Heart left ventricle (tissue), 16 donors: ENCODE data around the gene CBLC. TPM values are rescaled to one million over a fixed set of nuclear protein-coding genes. Genes with fewer than 3 reads are reported as not detected.

Experiments used
- ATAC-seq, 4 donors: fragments of 200-7000 bp; cut with Tn5 transposase; one replicate each; pipeline ENCODE4 v1.9.1; 2020 to 2022; ENCODE audit warnings: moderate library complexity in 4 of 4, mild to moderate bottlenecking in 3 of 4, moderate number of reproducible peaks in 1 of 4
- DNase-seq, 5 donors: peaks; one replicate each; pipeline ENCODE4 v3.0.0-alpha.2; 2020
- H3K27ac ChIP-seq, 12 donors: fragments of 200-600 bp; sonication (generic) in 4 of 12; one replicate each; pipeline versions ENCODE4 v1.5.0 to v1.8.0; 2016 to 2022; ENCODE audit warnings: mild to moderate bottlenecking in 2 of 12
- H3K27me3 ChIP-seq, 9 donors: fragments of 200-600 bp; sonication (generic) in 2 of 9; one replicate each; pipeline versions ENCODE4 v1.5.1 to v1.8.0; 2016 to 2022; ENCODE audit warnings: mild to moderate bottlenecking in 3 of 9
- H3K36me3 ChIP-seq, 9 donors: fragments of 200-600 bp; sonication (generic) in 2 of 9; one replicate each; pipeline versions ENCODE4 v1.5.0 to v1.8.0; 2018 to 2022; ENCODE audit warnings: mild to moderate bottlenecking in 2 of 9
- H3K4me1 ChIP-seq, 12 donors: fragments of 200-600 bp; sonication (generic) in 4 of 12; one replicate each; pipeline versions ENCODE4 v1.5.0 to v1.8.0; 2016 to 2022; ENCODE audit warnings: mild to moderate bottlenecking in 3 of 12
- H3K4me3 ChIP-seq, 12 donors: fragments of 200-600 bp; sonication (generic) in 4 of 12; one replicate each; pipeline versions ENCODE4 v1.5.0 to v1.8.0; 2017 to 2022; ENCODE audit warnings: mild to moderate bottlenecking in 9 of 12, moderate library complexity in 4 of 12
- H3K9me3 ChIP-seq, 12 donors: fragments of 200-600 bp; sonication (generic) in 4 of 12; one replicate each; pipeline versions ENCODE4 v1.5.0 to v1.8.0; 2016 to 2022; ENCODE audit warnings: mild to moderate bottlenecking in 1 of 12
- POLR2A ChIP-seq, 2 donors: fragments of 450-650 bp; IDR thresholded peaks; one replicate each; pipeline ENCODE4 v1.6.1; 2017; ENCODE audit warnings: antibody characterized with exemption in 2 of 2, mild to moderate bottlenecking in 2 of 2, moderate library complexity in 2 of 2
- WGBS, 4 donors: extraction: QIAGEN DNeasy Blood & Tissue Kit in 2 of 4; methylation state at CpG; one replicate each; pipeline versions ENCODE4 v1.1.5 to v1.1.7; 2013 to 2018; 5-methylcytosine and 5-hydroxymethylcytosine counted together
- intact Hi-C, 10 donors: fragments of 100-400 bp; cut with DNase I; formaldehyde crosslinking; loops; one replicate each; pipeline versions ENCODE4 v1.11.1 to v1.14.2; 2022
- polyA plus RNA-seq, 2 donors: library from polyadenylated mRNA; stranded (reverse); fragments of 200-250 nt; gene quantifications; one replicate each; pipeline ENCODE4 v1.2.3, GENCODE V29; 2013
- total RNA-seq, 9 donors: library from RNA; depleted of rRNA in 2 of 9; stranded (reverse); fragments of >200 nt in 2 of 9; fragmentation: NEBNext Ultra II Directional in 3 of 9; extraction: Animal tissue kit (Norgen Biotek cat#: 25700) in 3 of 9; gene quantifications; one replicate each; pipeline versions ENCODE4 v1.1.0 to v1.2.4, GENCODE V29; 2016 to 2023
- TF ChIP-seq, protein P1 (sequence below), 12 donors: fragments of 200-600 bp; sonication (generic) in 4 of 12; IDR thresholded peaks; one replicate each; pipeline versions ENCODE4 v1.5.0 to v1.8.0; 2018 to 2022; ENCODE audit warnings: antibody characterized with exemption in 12 of 12, mild to moderate bottlenecking in 5 of 12
- donor health status: ischemic (EF 13 %, LVEDD 7.1; RV severe dilation, severe dysfunction).
- donor health status: healthy with polysubstance abuse.
- donor health status: DM: no; HTN: yes; CAD: no.
- donor health status: DM: no; HTN: no; CAD: no.
- donor health status: ischemic (EF 25% LVEDD 6.9; RV normal size, moderate dysfunction).
- donor health status: ischemic (EF 25% LVEDD 5.7; RV mildly dilated, moderate dysfunction).
- donor health status: healthy.
- donor health status: DM: yes; HTN: yes; CAD: no.
- donor health status: ischemic (EF 35%, LVEDD 5.7; RV mildly dilated, moderate dysfunction).
- donor health status: nonischemic (EF 11% LVEDD 7.7; RV severe dilation, severe dysfunction).
- donor health status: DM: yes; HTN: yes; CAD: no.
- donor health status: PGD.
- donor health status: ischemic (EF 29% LVEDD 5.4; RV normal size, mild dysfunction).
- donor health status: nonischemic (EF 23%, LVEDD 6.1; RV moderate dilation, normal function).

The CBLC gene
- total and polyA plus RNA-seq, 11 donors = 0.04 TPM; not detected in 10

DNA sequence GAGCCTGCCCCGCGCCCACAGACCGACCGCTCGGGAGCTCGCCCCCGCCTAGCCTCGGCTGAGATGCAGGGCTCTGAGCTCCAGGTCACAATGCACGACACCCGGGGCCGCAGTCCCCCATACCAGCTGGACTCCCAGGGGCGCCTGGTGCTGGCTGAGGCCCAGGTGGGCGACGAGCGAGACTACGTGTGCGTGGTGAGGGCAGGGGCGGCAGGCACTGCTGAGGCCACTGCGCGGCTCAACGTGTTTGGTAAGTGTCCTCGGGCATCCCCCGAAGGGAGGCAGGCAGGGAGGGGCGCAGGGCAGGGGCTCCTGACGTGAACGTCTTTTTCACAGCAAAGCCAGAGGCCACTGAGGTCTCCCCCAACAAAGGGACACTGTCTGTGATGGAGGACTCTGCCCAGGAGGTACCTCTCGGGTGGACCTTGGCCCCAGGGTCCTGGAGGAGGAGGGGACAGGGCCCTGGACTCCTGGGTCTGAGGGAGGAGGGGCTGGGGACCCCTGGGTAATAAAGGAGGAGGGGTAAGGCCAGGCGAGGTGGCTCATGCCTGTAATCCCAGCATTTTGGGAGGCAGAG lies 34.5 kb downstream of the CBLC start:
- Histone ChIP-seq H3K27me3 (peaks cover 0 to 8% (median 0%) of the 10 kb centered on the region in 9 donors), H3K27ac (peak overlapping the region in 1 of 12 donors; percentile 19), H3K9me3 (no peaks in the 10 kb centered on the region), H3K4me1 (peaks cover 0 to 50% (median 22%) of the 10 kb centered on the region in 12 donors), H3K4me3 (no peak overlapping the region), H3K36me3 (peaks cover 0 to 49% (median 27%) of the 10 kb centered on the region in 9 donors)
- TF ChIP-seq, protein P1, sequence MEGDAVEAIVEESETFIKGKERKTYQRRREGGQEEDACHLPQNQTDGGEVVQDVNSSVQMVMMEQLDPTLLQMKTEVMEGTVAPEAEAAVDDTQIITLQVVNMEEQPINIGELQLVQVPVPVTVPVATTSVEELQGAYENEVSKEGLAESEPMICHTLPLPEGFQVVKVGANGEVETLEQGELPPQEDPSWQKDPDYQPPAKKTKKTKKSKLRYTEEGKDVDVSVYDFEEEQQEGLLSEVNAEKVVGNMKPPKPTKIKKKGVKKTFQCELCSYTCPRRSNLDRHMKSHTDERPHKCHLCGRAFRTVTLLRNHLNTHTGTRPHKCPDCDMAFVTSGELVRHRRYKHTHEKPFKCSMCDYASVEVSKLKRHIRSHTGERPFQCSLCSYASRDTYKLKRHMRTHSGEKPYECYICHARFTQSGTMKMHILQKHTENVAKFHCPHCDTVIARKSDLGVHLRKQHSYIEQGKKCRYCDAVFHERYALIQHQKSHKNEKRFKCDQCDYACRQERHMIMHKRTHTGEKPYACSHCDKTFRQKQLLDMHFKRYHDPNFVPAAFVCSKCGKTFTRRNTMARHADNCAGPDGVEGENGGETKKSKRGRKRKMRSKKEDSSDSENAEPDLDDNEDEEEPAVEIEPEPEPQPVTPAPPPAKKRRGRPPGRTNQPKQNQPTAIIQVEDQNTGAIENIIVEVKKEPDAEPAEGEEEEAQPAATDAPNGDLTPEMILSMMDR (IDR thresholded peaks at IDR 0.05) = no peak
- no peak for TF ChIP-seq POLR2A (IDR thresholded peaks at IDR 0.05)
- ATAC-seq = no peak
- DNase-seq = no peak
- 88 to 93% (median 92%) methylated on average over 26 to 28 of the region's 28 CpGs for WGBS, 4 donors
- intact Hi-C loops = no loop called here

DNA sequence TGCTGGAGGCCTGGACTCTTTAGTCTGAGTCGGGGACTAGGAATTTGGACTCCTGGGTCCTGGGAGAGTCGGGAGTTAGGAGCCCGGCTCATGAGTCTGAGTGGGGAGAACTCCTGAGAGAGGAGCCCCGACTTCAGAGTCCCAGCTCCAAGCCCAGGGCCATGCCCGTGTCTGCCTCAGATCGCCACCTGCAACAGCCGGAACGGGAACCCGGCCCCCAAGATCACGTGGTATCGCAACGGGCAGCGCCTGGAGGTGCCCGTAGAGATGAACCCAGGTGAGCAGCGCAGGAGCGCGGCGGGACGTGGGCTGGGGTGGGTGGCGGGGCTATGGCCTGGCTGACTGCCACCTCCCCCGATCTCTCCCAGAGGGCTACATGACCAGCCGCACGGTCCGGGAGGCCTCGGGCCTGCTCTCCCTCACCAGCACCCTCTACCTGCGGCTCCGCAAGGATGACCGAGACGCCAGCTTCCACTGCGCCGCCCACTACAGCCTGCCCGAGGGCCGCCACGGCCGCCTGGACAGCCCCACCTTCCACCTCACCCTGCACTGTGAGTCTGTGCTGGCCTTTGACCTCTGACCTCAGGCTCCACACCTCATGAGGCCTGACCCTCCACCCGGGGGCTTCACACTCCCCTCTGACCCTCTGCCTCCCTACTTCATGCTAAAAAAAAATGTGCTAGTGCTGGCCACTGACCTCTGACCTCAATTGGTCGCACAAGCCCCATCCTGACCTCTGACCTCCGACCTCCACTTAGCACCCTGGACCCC lies 35.6 kb downstream of the CBLC start:
- intact Hi-C loops = no loop called here
- WGBS, 4 donors = 77 to 87% (median 84%) methylated on average over 35 to 38 of the region's 38 CpGs
- Histone ChIP-seq H3K9me3 (no peaks in the 10 kb centered on the region), H3K27ac (no peak overlapping the region), H3K36me3 (peaks cover 0 to 49% (median 27%) of the 10 kb centered on the region in 9 donors), H3K4me3 (no peak overlapping the region), H3K4me1 (peaks cover 0 to 40% (median 18%) of the 10 kb centered on the region in 12 donors), H3K27me3 (peaks cover 0 to 8% (median 0%) of the 10 kb centered on the region in 9 donors)
- TF ChIP-seq, protein P1 (IDR thresholded peaks at IDR 0.05) = no peak
- no peak for TF ChIP-seq POLR2A (IDR thresholded peaks at IDR 0.05)
- DNase-seq (no peak), ATAC-seq (no peak)

DNA sequence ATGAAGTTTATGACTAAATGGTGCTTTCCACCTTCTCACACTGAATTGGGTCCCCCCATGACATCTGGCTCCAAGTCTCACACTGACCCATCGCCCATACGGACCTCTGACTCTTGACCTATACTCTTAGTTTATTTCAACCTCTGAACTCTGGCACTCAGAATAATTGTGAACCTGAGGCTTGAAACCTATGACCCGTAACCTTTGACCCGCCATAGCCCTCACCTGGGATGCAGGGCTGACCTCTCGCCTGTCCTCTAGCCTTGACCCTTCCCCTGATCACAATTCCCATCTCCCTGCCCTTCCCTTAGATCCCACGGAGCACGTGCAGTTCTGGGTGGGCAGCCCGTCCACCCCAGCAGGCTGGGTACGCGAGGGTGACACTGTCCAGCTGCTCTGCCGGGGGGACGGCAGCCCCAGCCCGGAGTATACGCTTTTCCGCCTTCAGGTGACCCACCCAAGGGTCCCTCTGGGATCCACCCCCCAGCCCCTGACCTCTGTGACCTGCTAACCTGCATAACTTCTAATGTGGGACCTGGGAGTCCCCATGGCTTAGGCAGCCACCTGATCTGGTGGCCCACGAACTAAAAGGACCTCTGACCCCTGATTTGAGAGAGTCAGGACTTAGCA lies 36.3 kb downstream of the CBLC start:
- DNase-seq (no peak), ATAC-seq (no peak)
- peaks cover 0 to 54% (median 27%) of the 10 kb centered on the region in 9 donors for H3K36me3 ChIP-seq
- TF ChIP-seq, protein P1 (IDR thresholded peaks at IDR 0.05) = no peak
- no peak for TF ChIP-seq POLR2A (IDR thresholded peaks at IDR 0.05)
- no peak overlapping the region for H3K27ac ChIP-seq
- H3K9me3 ChIP-seq = no peaks in the 10 kb centered on the region
- peaks cover 0 to 6% (median 0%) of the 10 kb centered on the region in 9 donors for H3K27me3 ChIP-seq
- H3K4me1 ChIP-seq = peaks cover 0 to 36% (median 13%) of the 10 kb centered on the region in 12 donors
- WGBS, 4 donors = 88 to 91% (median 90%) methylated on average over 14 to 16 of the region's 16 CpGs
- H3K4me3 ChIP-seq = no peak overlapping the region
- intact Hi-C loops = no loop called here

DNA sequence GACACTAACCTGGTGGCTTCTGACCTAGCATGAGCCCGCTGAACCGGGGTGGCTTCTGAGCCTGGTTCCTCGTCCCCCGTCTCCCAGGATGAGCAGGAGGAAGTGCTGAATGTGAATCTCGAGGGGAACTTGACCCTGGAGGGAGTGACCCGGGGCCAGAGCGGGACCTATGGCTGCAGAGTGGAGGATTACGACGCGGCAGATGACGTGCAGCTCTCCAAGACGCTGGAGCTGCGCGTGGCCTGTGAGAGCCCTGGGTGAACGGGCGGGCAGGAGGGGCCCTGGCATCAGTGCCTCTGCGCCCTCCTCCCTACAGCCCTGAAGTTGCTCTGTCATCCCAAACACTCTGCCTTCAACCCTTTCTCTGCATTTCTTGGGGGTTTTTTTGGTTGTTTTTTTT lies 36.8 kb downstream of the CBLC start:
- DNase-seq (no peak), ATAC-seq (no peak)
- peaks cover 0 to 30% (median 8%) of the 10 kb centered on the region in 12 donors for H3K4me1 ChIP-seq
- H3K27me3 ChIP-seq = no peaks in the 10 kb centered on the region
- H3K4me3 ChIP-seq = no peak overlapping the region
- 85 to 94% (median 90%) methylated on average over 17 of the region's 17 CpGs for WGBS, 4 donors
- no peak overlapping the region for H3K27ac ChIP-seq
- intact Hi-C loops = no loop called here
- no peaks in the 10 kb centered on the region for H3K9me3 ChIP-seq
- peaks cover 0 to 59% (median 27%) of the 10 kb centered on the region in 9 donors for H3K36me3 ChIP-seq
- no peak for TF ChIP-seq POLR2A (IDR thresholded peaks at IDR 0.05)
- TF ChIP-seq, protein P1 (IDR thresholded peaks at IDR 0.05) = no peak
